Measurements from ENCODE around the gene TNNT1.

- no peak for TF ChIP-seq CTCF (IDR thresholded peaks at IDR 0.05)
- TF ChIP-seq EZH2phosphoT487 (IDR thresholded peaks at IDR 0.05), result no peak
- TF ChIP-seq EZH2 (IDR thresholded peaks at IDR 0.05), result no peak
Measured at GRCh38 chr19:55097864-55098715, 50.9 kb downstream of the TNNT1 start.
